HUDEP-2 (cell line): ENCODE results near the gene DYNC1H1.

ENCODE experiments used
- DNase-seq, 76 experiments: peaks; one replicate each; lab custom pipeline; 2025; ENCODE audit not compliant: unreplicated experiment in 76 of 76; lab: John Stamatoyannopoulos, UW

The DYNC1H1 gene

GRCh38 chr14:102028733-102029132 lies 64.4 kb downstream of the DYNC1H1 start:
- no peak for DNase-seq

- no peak for DNase-seq
Observed at GRCh38 chr14:102029956-102030355, 65.6 kb downstream of the DYNC1H1 start.

GRCh38 chr14:102033241-102033640 lies 68.9 kb downstream of the DYNC1H1 start:
- no peak for DNase-seq

GRCh38 chr14:102034301-102034700 lies 69.9 kb downstream of the DYNC1H1 start:
- no peak for DNase-seq

- no peak for DNase-seq
Observed at GRCh38 chr14:102035914-102036313, 71.5 kb downstream of the DYNC1H1 start.

GRCh38 chr14:102037686-102038085 lies 73.3 kb downstream of the DYNC1H1 start:
- no peak for DNase-seq

GRCh38 chr14:102039157-102039556 lies 74.8 kb downstream of the DYNC1H1 start:
- DNase-seq = no peak

GRCh38 chr14:102040153-102040552 lies 75.8 kb downstream of the DYNC1H1 start:
- DNase-seq = no peak

- DNase-seq = no peak
Observed at GRCh38 chr14:102042699-102043098, 78.3 kb downstream of the DYNC1H1 start.

GRCh38 chr14:102043251-102044025 lies 79.1 kb downstream of the DYNC1H1 start:
- DNase-seq = no peak

- no peak for DNase-seq
Observed at GRCh38 chr14:102044566-102044965, 80.2 kb downstream of the DYNC1H1 start.

- DNase-seq = peak in 73 of 76 experiments; percentile 6 to 82 (median 64)
Observed at GRCh38 chr14:102046337-102047278, 82.2 kb downstream of the DYNC1H1 start.

- no peak for DNase-seq
Observed at GRCh38 chr14:102047808-102048540, 83.6 kb downstream of the DYNC1H1 start.

- DNase-seq = no peak
Observed at GRCh38 chr14:102049258-102050025, 85.1 kb downstream of the DYNC1H1 start.

GRCh38 chr14:102050026-102050405 lies 85.6 kb downstream of the DYNC1H1 start:
- DNase-seq = no peak

- no peak for DNase-seq
Observed at GRCh38 chr14:102050625-102051024, 86.3 kb downstream of the DYNC1H1 start.

- DNase-seq = no peak
Observed at GRCh38 chr14:102052522-102052921, 88.1 kb downstream of the DYNC1H1 start.

- no peak for DNase-seq
Observed at GRCh38 chr14:102055181-102055901, 91.0 kb downstream of the DYNC1H1 start.

- DNase-seq = no peak
Observed at GRCh38 chr14:102056694-102057442, 92.5 kb downstream of the DYNC1H1 start.
